Measurements from ENCODE around the gene IL31RA.
A peak's percentile ranks its signal among the peaks of the same experiment; 100 is the strongest.

The IL31RA gene

GRCh38 chr5:55903121-55903701 is 52.1 kb downstream of the IL31RA start:
- no peak overlapping the region for H3K4me3 ChIP-seq (ENCODE audit: control insufficient read depth, low read depth, low read length)
- no peak for TF ChIP-seq CTCF (conservative IDR thresholded peaks at IDR 0.05; ENCODE audit: control insufficient read depth, insufficient read depth, low read depth, low read length)
- DNase-seq (ENCODE audit: low read depth), result peak; percentile 19

- no peak overlapping the region for H3K4me3 ChIP-seq (ENCODE audit: control insufficient read depth, low read depth, low read length)
- TF ChIP-seq CTCF (conservative IDR thresholded peaks at IDR 0.05; ENCODE audit: control insufficient read depth, insufficient read depth, low read depth, low read length), result no peak
- DNase-seq (ENCODE audit: low read depth), result peak; percentile 61
Observed at GRCh38 chr5:55904152-55904551, 53.0 kb downstream of the IL31RA start.

- H3K4me3 ChIP-seq (ENCODE audit: control insufficient read depth, low read depth, low read length), result no peak overlapping the region
- TF ChIP-seq CTCF (conservative IDR thresholded peaks at IDR 0.05; ENCODE audit: control insufficient read depth, insufficient read depth, low read depth, low read length), result no peak
- DNase-seq (ENCODE audit: low read depth), result no peak
Observed at GRCh38 chr5:55905251-55905650, 54.1 kb downstream of the IL31RA start.

GRCh38 chr5:55907927-55908326 is 56.8 kb downstream of the IL31RA start:
- TF ChIP-seq CTCF (conservative IDR thresholded peaks at IDR 0.05; ENCODE audit: control insufficient read depth, insufficient read depth, low read depth, low read length), result no peak
- DNase-seq (ENCODE audit: low read depth), result no peak
- no peak overlapping the region for H3K4me3 ChIP-seq (ENCODE audit: control insufficient read depth, low read depth, low read length)

- no peak overlapping the region for H3K4me3 ChIP-seq (ENCODE audit: control insufficient read depth, low read depth, low read length)
- DNase-seq (ENCODE audit: low read depth), result no peak
- no peak for TF ChIP-seq CTCF (conservative IDR thresholded peaks at IDR 0.05; ENCODE audit: control insufficient read depth, insufficient read depth, low read depth, low read length)
Observed at GRCh38 chr5:55908804-55909203, 57.6 kb downstream of the IL31RA start.

- peak; percentile 4 for TF ChIP-seq CTCF (conservative IDR thresholded peaks at IDR 0.05; ENCODE audit: control insufficient read depth, insufficient read depth, low read depth, low read length)
Observed at GRCh38 chr5:55911784-55912653, 60.9 kb downstream of the IL31RA start.

More at GRCh38 chr5:55911784-55912653, 60.9 kb downstream of the IL31RA start:
- no peak overlapping the region for H3K4me3 ChIP-seq (ENCODE audit: control insufficient read depth, low read depth, low read length)
- no peak for DNase-seq (ENCODE audit: low read depth)
